GM19397 (cell line): ENCODE data around the gene TRPT1.

Source experiments
- ATAC-seq: cut with Tn5 transposase; IDR thresholded peaks from one replicate; pipeline ENCODE4 v1.9.1; 2021; ENCODE audit warnings: mild to moderate bottlenecking, moderate library complexity; ENCODE audit not compliant: unreplicated experiment

TRPT1 gene

GRCh38 chr11:64245797-64246620 lies 20.0 kb upstream of the TRPT1 start:
- no peak for ATAC-seq

GRCh38 chr11:64245401-64245796 lies 19.4 kb upstream of the TRPT1 start:
- no peak for ATAC-seq

DNA sequence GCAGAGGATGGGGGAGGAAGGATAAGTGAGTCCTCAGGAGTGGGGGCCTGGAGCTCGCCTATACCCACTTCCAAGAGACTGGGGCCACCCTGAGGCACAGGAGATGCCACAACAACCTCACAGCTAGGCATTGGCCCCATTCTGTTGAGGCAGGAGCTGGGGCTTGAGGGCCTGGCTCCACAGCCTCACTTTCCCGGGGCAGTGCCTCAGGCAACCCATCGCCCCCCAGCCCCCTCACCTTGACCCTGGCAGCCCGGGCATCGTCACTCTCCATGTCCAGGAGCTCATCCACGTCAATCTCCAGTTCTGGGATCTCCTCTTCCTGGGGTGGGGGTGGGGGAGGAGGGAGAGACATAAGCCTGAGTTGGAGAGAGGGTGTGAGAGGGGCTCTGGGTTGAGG lies 19.0 kb upstream of the TRPT1 start:
- ATAC-seq = no peak

DNA sequence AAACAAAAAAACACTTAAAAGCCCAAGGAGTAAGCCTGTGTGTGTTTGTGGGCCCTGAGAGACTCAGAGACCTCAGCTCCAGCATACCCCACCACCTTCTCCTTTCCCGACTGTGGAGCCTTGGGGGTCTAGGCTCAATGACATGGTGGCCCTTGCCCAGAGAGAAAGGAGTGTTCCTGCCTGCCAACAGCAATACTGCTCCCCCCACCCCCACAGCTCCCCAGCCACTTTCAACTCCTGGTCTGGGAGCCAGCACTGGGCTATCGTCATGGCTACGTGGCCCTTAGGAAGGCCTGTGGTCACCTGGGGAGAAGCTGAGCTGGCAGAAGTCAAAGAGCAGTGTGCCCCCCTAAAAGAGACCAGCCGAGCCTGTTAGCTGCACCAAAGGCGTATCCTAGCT lies 18.1 kb upstream of the TRPT1 start:
- ATAC-seq = no peak

GRCh38 chr11:64243236-64243854 lies 17.4 kb upstream of the TRPT1 start:
- ATAC-seq = no peak

DNA sequence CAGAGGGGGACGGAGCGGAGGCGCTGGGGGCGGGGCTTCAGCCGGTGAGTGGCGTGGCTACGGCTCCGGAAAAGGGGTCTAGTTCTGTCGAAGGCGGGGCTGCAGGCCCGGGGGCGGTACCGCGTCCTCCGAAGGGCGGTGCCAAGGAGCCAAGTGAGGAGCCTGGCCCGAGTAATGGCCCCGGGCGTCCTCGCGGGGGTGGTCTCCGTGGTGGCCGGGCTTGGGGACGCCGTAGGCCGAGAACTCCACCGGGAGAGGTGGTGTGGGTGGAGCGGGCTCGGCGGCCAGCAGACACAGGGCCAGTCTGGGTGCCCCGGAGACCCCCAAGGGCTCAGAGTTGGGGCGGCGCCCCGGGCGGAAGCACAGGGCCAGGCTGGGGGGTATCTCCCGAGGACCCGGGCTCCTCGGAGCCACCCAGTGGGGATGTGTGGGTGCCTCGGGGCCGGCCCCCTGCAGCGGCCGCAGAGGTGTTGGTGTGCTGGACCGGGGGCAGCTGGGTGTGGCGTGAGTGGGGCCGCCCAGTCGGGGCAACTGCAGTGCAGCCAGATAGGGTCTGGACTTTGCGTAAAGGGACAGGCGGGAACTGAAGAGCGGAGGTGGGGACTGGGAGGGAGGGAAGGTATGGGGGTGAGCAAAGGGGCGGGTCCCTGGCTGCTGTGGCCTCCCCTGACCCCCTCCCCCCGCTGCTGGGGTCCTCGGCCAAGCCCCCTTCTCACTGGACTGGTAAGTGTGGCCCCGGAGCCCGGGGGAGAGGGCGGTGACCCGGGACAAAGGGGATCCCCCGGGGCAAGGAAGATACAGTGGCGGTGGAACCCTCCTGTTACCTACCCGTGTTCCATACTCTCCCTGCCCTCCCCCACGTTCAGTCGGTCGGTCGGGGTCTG lies 15.7 kb upstream of the TRPT1 start:
- ATAC-seq = peak; percentile 4

DNA sequence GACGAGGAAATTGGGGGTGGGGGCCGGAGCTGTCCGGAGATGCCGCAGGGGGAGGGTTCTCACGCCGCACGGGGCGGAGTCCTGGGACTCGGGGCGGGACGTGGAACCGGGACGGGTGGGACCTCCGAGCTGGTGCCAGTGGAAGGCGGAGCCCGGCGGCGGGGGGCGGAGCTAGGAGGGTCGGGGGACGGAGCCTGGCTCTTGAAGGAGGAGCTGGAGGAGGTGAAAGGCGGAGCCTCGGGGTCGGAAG lies 15.2 kb upstream of the TRPT1 start:
- ATAC-seq = peak; percentile 64

GRCh38 chr11:64240435-64241240 lies 14.7 kb upstream of the TRPT1 start, which contains the start of gene FKBP2:
Gene FKBP2, plus strand, starts transcription at chr11:64241095. Its CDS starts 1,293 bp downstream, at chr11:64242388.
- peak; percentile 56 for ATAC-seq

GRCh38 chr11:64239662-64240434 lies 13.9 kb upstream of the TRPT1 start:
- ATAC-seq = peak; percentile 1

DNA sequence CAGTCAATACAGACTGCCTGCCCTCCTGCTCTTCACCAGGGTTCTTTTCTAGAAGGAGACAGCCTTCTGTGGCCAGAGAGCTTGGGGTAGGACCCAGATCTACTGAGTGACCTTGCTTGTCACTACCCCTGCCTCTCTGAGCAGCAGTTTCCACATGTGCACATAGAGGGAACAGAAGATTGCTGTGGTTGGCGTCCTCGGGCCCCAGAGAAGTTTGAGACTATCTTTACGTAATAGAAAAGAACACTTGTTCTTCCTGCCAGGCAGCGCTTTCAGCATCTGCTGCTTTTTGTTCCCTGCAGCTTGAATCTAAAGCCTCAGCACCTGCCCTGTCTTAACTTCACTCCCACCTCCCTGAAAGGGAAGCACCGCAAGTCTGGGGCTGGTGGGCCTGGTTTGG lies 13.0 kb upstream of the TRPT1 start:
- no peak for ATAC-seq

DNA sequence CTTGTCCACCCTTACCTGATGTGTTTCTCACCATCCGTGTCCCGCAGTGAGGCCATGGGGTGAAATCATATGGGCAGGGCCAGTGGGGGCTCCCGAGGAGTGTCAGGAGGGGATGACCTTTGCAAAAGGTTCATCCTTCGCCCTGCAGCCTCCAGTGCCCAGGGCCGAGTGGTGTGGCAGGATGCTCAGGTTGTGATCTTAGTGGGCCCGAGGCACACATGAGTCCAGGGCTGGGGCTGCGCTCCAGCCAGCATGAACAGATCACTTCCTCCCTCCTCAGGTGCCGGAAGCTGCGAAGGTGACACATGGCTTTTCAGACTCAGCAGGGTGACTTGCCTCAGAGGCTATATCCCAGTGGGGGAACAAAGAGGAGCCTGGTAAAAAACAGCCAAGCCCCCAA lies 12.1 kb upstream of the TRPT1 start:
- no peak for ATAC-seq

DNA sequence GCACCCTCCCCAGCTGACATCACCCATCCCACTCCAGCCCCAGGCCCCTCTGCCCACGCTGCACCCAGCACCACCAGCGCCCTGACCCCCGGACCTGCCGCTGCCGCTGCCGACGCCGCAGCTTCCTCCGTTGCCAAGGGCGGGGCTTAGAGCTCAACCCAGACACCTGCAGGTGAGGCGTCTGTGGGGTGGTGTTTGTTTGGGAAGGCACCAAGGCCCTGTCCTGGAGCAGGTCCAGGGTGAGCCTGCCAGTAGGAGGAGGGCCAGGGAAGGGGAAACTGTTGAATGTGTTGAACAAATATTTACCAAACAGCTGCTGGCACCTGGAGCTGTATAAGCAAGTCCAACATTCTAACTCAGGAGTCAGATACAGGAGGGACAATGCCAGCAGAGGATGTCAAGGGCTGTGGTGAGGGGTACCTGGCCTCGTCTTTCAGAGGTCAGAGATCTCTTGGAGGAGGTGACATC lies 11.5 kb upstream of the TRPT1 start:
- no peak for ATAC-seq

DNA sequence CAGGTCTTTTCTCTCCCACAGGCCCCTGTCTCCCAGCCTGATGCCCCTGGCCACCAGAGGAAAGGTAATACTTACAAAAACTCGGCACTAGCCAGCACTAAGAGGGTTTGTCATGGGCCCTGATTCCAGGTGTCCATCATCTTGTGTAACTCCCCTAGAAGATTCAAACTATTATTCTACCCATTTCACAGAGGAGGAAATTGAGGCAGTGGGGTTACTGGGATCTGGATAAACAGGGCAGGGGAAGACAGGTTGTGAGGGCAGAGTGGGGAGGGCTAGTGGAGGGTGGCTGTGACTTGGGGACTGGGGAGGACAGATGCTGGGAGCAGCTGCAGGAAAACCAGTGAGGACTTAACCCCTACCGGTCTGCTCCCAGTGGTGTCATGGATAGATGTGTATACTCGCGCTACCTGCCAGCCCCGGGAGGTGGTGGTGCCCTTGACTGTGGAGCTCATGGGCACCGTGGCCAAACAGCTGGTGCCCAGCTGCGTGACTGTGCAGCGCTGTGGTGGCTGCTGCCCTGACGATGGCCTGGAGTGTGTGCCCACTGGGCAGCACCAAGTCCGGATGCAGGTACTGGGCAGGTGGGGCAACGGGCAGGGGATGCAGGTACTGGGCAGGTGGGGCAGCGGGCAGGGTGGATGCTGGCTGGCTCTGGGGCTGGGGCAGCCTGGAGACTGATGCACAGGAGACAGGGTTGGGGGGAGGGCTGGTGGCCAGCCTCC lies 9.6 kb upstream of the TRPT1 start:
- ATAC-seq = no peak

GRCh38 chr11:64234647-64235379 lies 8.8 kb upstream of the TRPT1 start:
- ATAC-seq = peak; percentile 30

DNA sequence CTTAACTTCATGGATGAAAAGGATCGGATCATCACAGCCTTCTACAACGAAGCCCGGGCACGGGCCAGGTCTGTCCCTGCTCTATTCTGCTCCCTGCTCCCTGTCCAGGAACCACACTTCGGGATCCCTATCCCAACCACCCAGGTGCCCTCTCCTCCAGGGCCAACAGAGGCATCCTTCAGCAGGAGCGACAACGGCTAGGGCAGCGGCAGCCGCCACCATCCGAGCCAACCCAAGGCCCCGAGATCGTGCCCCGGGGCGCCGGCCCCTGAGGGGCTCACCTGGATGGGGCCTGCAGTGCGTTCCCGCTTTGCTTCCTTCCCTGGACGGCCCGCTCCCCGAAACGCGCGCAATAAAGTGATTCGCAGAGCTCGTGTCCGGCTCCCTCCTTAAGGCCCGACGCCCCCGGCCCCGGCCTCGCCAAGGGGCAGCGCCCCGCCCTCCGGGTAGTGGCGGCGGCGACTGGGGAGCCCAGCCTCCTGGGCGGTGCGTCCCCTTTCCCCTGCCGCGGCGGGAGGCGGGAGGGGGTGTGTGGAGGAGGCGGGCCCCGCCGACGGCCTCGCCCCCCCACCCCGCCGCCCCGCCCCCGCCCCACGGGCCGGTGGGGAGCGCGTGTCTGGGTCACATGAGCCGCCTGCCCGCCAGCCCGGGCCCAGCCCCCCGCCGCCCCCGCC lies 8.1 kb upstream of the TRPT1 start, which contains the start of gene VEGFB:
Gene VEGFB, plus strand, starts transcription at position 672 of the 674 bp plus-strand sequence. CDS start 250 bp downstream, outside the sequence.
- ATAC-seq = peak; percentile 31

DNA sequence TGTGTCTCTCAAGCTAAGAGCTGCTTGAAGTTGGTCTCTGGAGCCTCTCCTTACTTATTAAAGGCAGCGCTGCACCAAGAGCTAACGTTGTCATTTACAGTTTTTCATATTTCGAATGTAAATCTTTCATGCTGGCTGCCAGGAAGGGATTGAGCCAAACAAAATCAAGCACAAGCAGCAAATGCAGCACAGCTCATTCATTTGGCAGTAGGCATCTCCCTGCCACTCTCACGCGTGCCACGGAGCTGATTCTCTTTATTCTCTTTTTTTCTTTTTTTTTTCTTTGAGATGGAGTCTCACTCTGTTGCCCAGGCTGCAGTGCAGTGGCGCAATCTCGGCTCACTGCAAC lies 7.0 kb upstream of the TRPT1 start:
- ATAC-seq = no peak

DNA sequence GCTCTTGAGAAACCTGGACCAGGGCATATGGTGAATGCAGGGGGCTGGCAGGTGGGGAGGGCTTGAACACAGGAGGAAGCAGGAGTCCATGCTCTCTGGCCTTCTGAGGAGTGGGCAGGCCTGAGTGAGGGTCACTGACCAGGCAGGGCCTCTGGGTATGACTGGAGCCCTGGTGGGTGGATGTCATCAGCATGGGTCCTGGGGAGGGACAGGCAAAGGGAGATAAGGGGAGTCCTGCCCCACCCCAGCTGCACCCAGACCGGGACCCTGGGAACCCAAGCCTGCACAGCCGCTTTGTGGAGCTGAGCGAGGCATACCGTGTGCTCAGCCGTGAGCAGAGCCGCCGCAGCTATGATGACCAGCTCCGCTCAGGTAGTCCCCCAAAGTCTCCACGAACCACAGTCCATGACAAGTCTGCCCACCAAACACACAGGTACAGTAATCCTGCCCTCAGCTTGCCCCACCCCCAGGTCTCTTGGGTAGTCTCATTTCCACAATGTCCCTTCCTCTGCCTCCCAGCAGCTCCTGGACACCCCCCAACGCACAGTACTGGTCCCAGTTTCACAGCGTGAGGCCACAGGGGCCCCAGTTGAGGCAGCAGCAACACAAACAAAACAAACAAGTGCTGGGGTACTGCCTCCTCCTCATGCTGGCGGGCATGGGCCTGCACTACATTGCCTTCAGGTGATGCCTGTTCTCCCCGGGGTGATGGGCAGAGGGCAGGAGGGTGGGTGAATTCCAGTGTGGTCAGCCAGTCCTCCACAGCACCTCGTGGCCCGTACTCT lies 6.4 kb upstream of the TRPT1 start:
- ATAC-seq = no peak
